ENCODE results near the gene ADGRB2. TPM values are rescaled to one million over a fixed set of nuclear protein-coding genes. Genes with fewer than 3 reads are reported as not detected.

The ADGRB2 gene
- total RNA-seq, 2 experiments from 2014 or later = 1.6 to 1.7 TPM

- Mint-ChIP-seq H3K9me3 (no peaks in the 10 kb centered on the region), H3K4me3 (no peak overlapping the region), H3K27ac (no peak overlapping the region), H3K36me3 (no peaks in the 10 kb centered on the region), H3K27me3 (peaks cover 3% of the 10 kb centered on the region), H3K4me1 (ENCODE audit: low read depth) (peaks cover 13% of the 10 kb centered on the region)
- CTCF ChIA-PET = interaction anchor here (1.8 to 3.2 kb wide), 2 partner anchors 11 to 164 kb away, joined by 5 to 24 read pairs; no protein-coding TSS in a partner anchor
- intact Hi-C loops (cut with micrococcal nuclease) = no loop called here
- DNase-seq = peak; percentile 2
- POLR2A ChIA-PET = no interaction called here
These were observed 35.9 kb upstream of the ADGRB2 start for GRCh38 chr1:31799895-31800673.

- peaks cover 13% of the 10 kb centered on the region for H3K4me1 Mint-ChIP-seq (ENCODE audit: low read depth)
- no peaks in the 10 kb centered on the region for H3K9me3 Mint-ChIP-seq
- intact Hi-C loops (cut with micrococcal nuclease) = no loop called here
- CTCF ChIA-PET = interaction anchor here (1.8 to 3.2 kb wide), 2 partner anchors 10 to 165 kb away, joined by 5 to 24 read pairs; no protein-coding TSS in a partner anchor
- H3K27ac Mint-ChIP-seq = no peak overlapping the region
- POLR2A ChIA-PET = no interaction called here
- peak; percentile 8 for DNase-seq
- H3K36me3 Mint-ChIP-seq = no peaks in the 10 kb centered on the region
- peaks cover 3% of the 10 kb centered on the region for H3K27me3 Mint-ChIP-seq
- H3K4me3 Mint-ChIP-seq = no peak overlapping the region
These were observed 35.2 kb upstream of the ADGRB2 start for GRCh38 chr1:31799196-31799894.

GRCh38 chr1:31798433-31799195 is 34.5 kb upstream of the ADGRB2 start:
- Mint-ChIP-seq H3K4me3 (no peak overlapping the region), H3K36me3 (no peaks in the 10 kb centered on the region), H3K9me3 (no peaks in the 10 kb centered on the region), H3K27me3 (peaks cover 3% of the 10 kb centered on the region), H3K27ac (no peak overlapping the region), H3K4me1 (ENCODE audit: low read depth) (peaks cover 13% of the 10 kb centered on the region)
- intact Hi-C loops (cut with micrococcal nuclease) = no loop called here
- DNase-seq = peak; percentile 78
- ChIA-PET CTCF (interaction anchor here (0.6 to 3.2 kb wide), 3 partner anchors 10 to 338 kb away, joined by 3 to 24 read pairs (median 5); no protein-coding TSS in a partner anchor), POLR2A (interaction anchor here (1.0 kb wide), 1 partner anchor 9 kb away, joined by 3 read pairs; no protein-coding TSS in a partner anchor)

GRCh38 chr1:31798086-31798432 is 33.9 kb upstream of the ADGRB2 start:
- Mint-ChIP-seq H3K27ac (no peak overlapping the region), H3K27me3 (peaks cover 3% of the 10 kb centered on the region), H3K4me1 (ENCODE audit: low read depth) (peaks cover 13% of the 10 kb centered on the region), H3K9me3 (no peaks in the 10 kb centered on the region), H3K4me3 (no peak overlapping the region), H3K36me3 (no peaks in the 10 kb centered on the region)
- no peak for DNase-seq
- CTCF ChIA-PET = interaction anchor here (0.6 to 3.2 kb wide), 3 partner anchors 9 to 338 kb away, joined by 3 to 24 read pairs (median 5); no protein-coding TSS in a partner anchor
- intact Hi-C loops (cut with micrococcal nuclease) = no loop called here
- POLR2A ChIA-PET = interaction anchor here (1.0 kb wide), 1 partner anchor 9 kb away, joined by 3 read pairs; no protein-coding TSS in a partner anchor

GRCh38 chr1:31797216-31797615 is 33.1 kb upstream of the ADGRB2 start:
- intact Hi-C loops (cut with micrococcal nuclease) = no loop called here
- Mint-ChIP-seq H3K36me3 (no peaks in the 10 kb centered on the region), H3K4me3 (no peak overlapping the region), H3K27me3 (peaks cover 3% of the 10 kb centered on the region), H3K27ac (no peak overlapping the region), H3K9me3 (no peaks in the 10 kb centered on the region), H3K4me1 (ENCODE audit: low read depth) (peaks cover 9% of the 10 kb centered on the region)
- ChIA-PET POLR2A (no interaction called here), CTCF (interaction anchor here (1.6 to 3.2 kb wide), 2 partner anchors 8 to 167 kb away, joined by 5 to 24 read pairs; no protein-coding TSS in a partner anchor)
- DNase-seq = no peak

- intact Hi-C loops (cut with micrococcal nuclease) = no loop called here
- POLR2A ChIA-PET = no interaction called here
- peak; percentile 4 for DNase-seq
- Mint-ChIP-seq H3K9me3 (no peaks in the 10 kb centered on the region), H3K36me3 (no peaks in the 10 kb centered on the region), H3K27me3 (peaks cover 3% of the 10 kb centered on the region), H3K4me1 (ENCODE audit: low read depth) (peaks cover 9% of the 10 kb centered on the region), H3K4me3 (no peak overlapping the region), H3K27ac (no peak overlapping the region)
- CTCF ChIA-PET = interaction anchor here (3.2 kb wide), 1 partner anchor 8 kb away, joined by 24 read pairs; no protein-coding TSS in a partner anchor
These were observed 32.6 kb upstream of the ADGRB2 start for GRCh38 chr1:31796707-31797106.

GRCh38 chr1:31795801-31796621 is 31.9 kb upstream of the ADGRB2 start:
- Mint-ChIP-seq H3K4me1 (ENCODE audit: low read depth) (peaks cover 9% of the 10 kb centered on the region), H3K4me3 (no peak overlapping the region), H3K36me3 (no peaks in the 10 kb centered on the region), H3K27ac (no peak overlapping the region), H3K9me3 (no peaks in the 10 kb centered on the region), H3K27me3 (peaks cover 3% of the 10 kb centered on the region)
- DNase-seq = peak; percentile 8
- POLR2A ChIA-PET = no interaction called here
- intact Hi-C loops (cut with micrococcal nuclease) = no loop called here
- CTCF ChIA-PET = interaction anchor here (1.6 kb wide), 1 partner anchor 231 kb away, joined by 3 read pairs; no protein-coding TSS in a partner anchor

GRCh38 chr1:31795096-31795675 is 31.0 kb upstream of the ADGRB2 start:
- Mint-ChIP-seq H3K36me3 (no peaks in the 10 kb centered on the region), H3K4me1 (ENCODE audit: low read depth) (peaks cover 9% of the 10 kb centered on the region), H3K27ac (no peak overlapping the region), H3K4me3 (no peak overlapping the region), H3K9me3 (no peaks in the 10 kb centered on the region), H3K27me3 (peaks cover 1% of the 10 kb centered on the region)
- no peak for DNase-seq
- ChIA-PET POLR2A (no interaction called here), CTCF (interaction anchor here (1.6 kb wide), 1 partner anchor 230 kb away, joined by 3 read pairs; no protein-coding TSS in a partner anchor)
- intact Hi-C loops (cut with micrococcal nuclease) = no loop called here

- ChIA-PET POLR2A (no interaction called here), CTCF (interaction anchor here (1.6 kb wide), 1 partner anchor 229 kb away, joined by 3 read pairs; no protein-coding TSS in a partner anchor)
- Mint-ChIP-seq H3K9me3 (no peaks in the 10 kb centered on the region), H3K4me1 (ENCODE audit: low read depth) (peaks cover 10% of the 10 kb centered on the region), H3K27me3 (peaks cover 1% of the 10 kb centered on the region), H3K4me3 (no peak overlapping the region), H3K36me3 (no peaks in the 10 kb centered on the region), H3K27ac (no peak overlapping the region)
- intact Hi-C loops (cut with micrococcal nuclease) = no loop called here
- DNase-seq = no peak
These were observed 29.6 kb upstream of the ADGRB2 start for GRCh38 chr1:31793586-31794285.

GRCh38 chr1:31793086-31793485 is 28.9 kb upstream of the ADGRB2 start:
- no peaks in the 10 kb centered on the region for H3K36me3 Mint-ChIP-seq
- H3K9me3 Mint-ChIP-seq = no peaks in the 10 kb centered on the region
- intact Hi-C loops (cut with micrococcal nuclease) = no loop called here
- no peak overlapping the region for H3K27ac Mint-ChIP-seq
- DNase-seq = no peak
- POLR2A ChIA-PET = no interaction called here
- no peak overlapping the region for H3K4me3 Mint-ChIP-seq
- CTCF ChIA-PET = interaction anchor here (6.9 kb wide), 1 partner anchor 129 kb away, joined by 139 read pairs; no protein-coding TSS in a partner anchor
- peaks cover 1% of the 10 kb centered on the region for H3K27me3 Mint-ChIP-seq
- peaks cover 7% of the 10 kb centered on the region for H3K4me1 Mint-ChIP-seq (ENCODE audit: low read depth)

Measured in activated CD4-positive, alpha-beta memory T cell treated with anti-CD3 and anti-CD28 coated beads for 36 hours (primary cell).